Left cardiac atrium (tissue), 4 donors: ENCODE results near the gene PFN1. TPM values are rescaled to one million over a fixed set of nuclear protein-coding genes. Genes with fewer than 3 reads are reported as not detected.
"Not testable (repeated sequence)": the region's sequence is repeated elsewhere in the genome, so short reads cannot be mapped to it uniquely, and the experiment has no call there.

Source experiments
- ATAC-seq, 2 donors: fragments of 200-7000 bp; cut with Tn5 transposase; one replicate each; pipeline ENCODE4 v1.9.1; 2020; ENCODE audit warnings: mild to moderate bottlenecking in 2 of 2, moderate library complexity in 2 of 2
- DNase-seq: peaks from one replicate; pipeline ENCODE4 v3.0.0-alpha.2; 2020
- intact Hi-C, 2 donors: fragments of 100-400 bp; cut with DNase I; formaldehyde crosslinking; loops; one replicate each; pipeline versions ENCODE4 v1.14.1 to v1.15.1; 2022 to 2023
- total RNA-seq, 2 donors: library from RNA; stranded (reverse); fragmentation: NEBNext Ultra II Directional; extraction: Animal tissue kit (Norgen Biotek cat#: 25700); gene quantifications; one replicate each; pipeline ENCODE4 v1.2.1, GENCODE V29; 2021
- donor health status: DM: no; HTN: yes; CAD: no.
- donor health status: DM: no; HTN: yes; CAD: no; lungs with severe emphysema.
- donor health status: DM: yes; HTN: yes; CAD: no.
- donor health status: Dilated cardiomyopathy.

Gene PFN1
- total RNA-seq, 2 donors from 2014 or later = 254 to 303 TPM

DNA sequence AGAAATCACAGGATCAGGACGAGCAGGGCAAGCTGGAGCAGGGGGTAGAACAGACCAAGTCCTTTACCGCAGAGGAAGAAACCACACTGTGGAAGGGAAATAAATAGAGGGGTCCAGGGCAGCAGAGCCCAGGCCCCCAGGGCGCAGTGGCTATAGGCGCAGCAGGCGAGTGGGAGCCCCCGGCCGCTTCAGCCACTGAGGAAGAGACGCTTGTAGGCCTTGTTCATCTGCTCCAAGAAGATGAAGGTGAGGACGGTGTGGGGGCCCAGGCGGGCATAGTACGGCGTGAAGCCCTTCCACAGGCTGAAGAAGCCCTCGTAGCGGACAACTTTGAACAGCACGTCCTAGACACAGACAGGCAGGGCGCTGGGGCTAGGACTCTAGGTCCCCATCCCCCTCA is 10.8 kb downstream of the PFN1 start:
- intact Hi-C loops = no loop called here
- ATAC-seq = no peak
- no peak for DNase-seq

GRCh38 chr17:4936436-4936835 is 11.9 kb downstream of the PFN1 start:
- DNase-seq = no peak
- no peak for ATAC-seq
- intact Hi-C loops = no loop called here

DNA sequence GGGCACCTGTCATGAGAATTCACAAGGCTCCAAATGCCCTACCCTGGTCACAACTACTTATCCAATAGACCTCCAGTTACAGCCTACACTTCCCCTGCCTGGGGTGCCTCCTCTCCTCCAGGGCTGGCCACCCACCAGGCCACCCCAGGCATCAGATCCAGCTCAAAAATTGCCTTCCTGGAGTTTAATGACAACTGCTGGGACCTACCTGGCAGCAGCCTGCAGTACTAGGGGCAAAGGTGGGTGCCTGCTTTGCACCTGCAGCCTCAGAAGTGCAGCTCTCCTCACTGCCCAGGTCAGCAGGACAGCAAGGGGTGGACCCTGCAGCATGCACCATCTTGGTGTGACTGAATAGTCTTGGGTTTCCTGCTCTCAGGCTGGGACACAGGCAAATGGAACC is 12.7 kb downstream of the PFN1 start:
- intact Hi-C loops = no loop called here
- DNase-seq (no peak), ATAC-seq (no peak)

DNA sequence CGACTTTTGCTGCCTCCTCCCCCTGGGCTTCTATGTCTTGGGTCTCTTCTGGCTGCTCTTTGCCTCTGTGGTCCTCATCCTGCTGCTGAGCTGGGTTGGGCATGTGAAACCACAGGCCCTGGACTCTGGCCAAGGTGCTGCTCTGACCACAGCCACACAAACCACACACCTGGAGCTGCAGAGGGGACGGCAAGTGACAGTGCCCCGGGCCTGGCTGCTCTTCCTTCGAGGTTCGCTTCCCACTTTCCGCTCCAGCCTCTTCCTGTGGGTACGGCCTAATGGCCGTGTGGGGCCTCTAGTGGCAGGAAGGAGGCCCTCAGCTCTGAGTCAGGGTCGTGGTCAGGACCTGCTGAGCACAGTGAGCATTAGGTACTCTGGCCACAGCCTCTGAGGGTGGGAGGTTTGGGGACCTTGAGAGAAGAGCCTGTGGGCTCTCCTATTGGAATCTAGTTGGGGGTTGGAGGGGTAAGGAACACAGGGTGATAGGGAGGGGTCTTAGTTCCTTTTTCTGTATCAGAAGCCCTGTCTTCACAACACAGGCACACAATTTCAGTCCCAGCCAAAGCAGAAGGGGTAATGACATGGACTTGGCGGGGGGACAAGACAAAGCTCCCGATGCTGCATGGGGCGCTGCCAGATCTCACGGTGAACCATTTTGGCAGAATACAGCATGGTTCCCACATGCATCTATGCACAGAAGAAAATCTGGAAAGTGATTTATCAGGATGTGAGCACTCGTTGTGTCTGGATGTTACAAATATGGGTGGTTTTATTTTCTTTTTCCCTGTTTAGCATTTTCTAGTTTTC is 14.0 kb downstream of the PFN1 start:
- intact Hi-C loops = no loop called here
- ATAC-seq = peak; percentile 38 to 55
- DNase-seq = no peak

DNA sequence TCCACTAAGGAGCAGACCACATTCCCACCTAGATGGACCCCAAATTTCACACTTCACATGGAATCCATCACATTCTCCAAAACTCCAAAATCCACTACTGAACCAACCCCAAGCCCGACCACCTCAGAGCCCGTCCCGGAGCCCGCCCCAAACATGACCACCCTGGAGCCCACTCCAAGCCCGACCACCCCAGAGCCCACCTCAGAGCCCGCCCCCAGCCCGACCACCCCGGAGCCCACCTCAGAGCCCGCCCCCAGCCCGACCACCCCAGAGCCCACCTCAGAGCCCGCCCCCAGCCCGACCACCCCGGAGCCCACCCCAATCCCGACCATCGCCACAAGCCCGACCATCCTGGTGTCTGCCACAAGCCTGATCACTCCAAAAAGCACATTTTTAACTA is 14.7 kb downstream of the PFN1 start:
- ATAC-seq (no peak), DNase-seq (no peak)
- intact Hi-C loops = no loop called here

DNA sequence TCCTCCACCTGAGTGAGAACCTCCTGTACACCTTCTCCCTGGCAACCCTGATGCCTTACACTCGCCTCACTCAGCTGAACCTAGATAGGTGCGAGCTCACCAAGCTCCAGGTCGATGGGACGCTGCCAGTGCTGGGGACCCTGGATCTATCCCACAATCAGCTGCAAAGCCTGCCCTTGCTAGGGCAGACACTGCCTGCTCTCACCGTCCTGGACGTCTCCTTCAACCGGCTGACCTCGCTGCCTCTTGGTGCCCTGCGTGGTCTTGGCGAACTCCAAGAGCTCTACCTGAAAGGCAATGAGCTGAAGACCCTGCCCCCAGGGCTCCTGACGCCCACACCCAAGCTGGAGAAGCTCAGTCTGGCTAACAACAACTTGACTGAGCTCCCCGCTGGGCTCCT is 15.6 kb downstream of the PFN1 start:
- DNase-seq = no peak
- no peak for ATAC-seq
- intact Hi-C loops = no loop called here

DNA sequence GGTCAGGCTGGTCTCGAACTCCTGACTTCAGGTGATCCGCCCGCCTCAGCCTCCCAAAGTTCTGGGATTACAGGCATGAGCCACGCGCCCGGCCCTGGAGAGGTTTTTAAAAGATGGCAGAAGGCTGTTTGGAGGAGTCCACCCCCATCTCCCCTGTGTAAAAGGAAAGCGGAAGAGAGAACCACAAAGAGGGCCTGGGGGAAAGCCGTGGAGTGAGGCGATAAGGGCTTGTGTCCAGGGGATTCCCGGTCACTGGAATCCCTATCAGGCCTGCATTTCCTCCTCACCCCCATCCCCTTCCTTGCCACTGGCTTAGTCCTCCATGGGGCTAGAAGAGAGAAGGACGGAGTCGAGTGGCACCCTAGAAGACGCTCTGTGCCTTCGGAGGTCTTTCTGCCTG is 16.4 kb downstream of the PFN1 start, which contains the start of gene GP1BA:
GP1BA (plus strand) TSS at position 315 of the 400 bp plus-strand sequence. CDS start 328 bp downstream, outside the sequence.
- intact Hi-C loops = no loop called here
- no peak for DNase-seq
- ATAC-seq = no peak

- DNase-seq (no peak), ATAC-seq (no peak)
- intact Hi-C loops = no loop called here
Observed at GRCh38 chr17:4928881-4929280, 19.4 kb downstream of the PFN1 start.

GRCh38 chr17:4926577-4927335 is 21.6 kb downstream of the PFN1 start:
- DNase-seq, ATAC-seq, intact Hi-C loops: not testable (repeated sequence)

GRCh38 chr17:4921320-4921719 is 27.0 kb downstream of the PFN1 start:
- no peak for DNase-seq
- intact Hi-C loops = no loop called here
- ATAC-seq = no peak

DNA sequence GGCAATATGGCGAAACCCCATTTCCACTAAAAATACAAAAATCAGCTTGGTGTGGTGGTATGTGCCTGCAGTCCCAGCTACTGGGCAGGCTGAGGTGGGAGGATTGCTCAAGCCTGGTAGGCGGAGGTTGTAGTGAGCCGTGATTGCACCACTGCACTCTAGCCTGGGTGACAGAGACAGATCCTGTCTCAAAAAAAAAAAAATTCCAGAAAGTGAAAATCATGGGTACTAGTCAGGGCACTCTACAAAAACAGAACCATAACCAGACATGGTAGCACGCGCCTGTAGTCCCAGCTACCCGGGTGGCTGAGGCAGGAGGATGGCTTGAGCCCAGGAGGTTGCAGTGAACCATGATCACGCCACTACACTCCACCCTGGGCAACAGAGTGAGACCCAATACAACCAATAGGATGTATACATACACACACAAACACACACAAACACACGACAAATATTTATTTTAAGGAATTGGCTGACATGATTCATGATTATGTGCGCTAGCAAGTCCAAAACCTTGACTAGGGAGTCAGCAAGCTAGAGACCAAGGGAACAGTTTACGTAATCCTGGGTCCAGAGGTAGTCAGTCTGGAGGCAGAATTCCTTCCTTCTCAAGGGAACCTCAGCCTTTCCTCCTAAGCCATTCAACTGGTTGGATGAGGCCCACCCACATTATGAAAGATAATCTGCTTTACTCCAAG is 27.8 kb downstream of the PFN1 start:
- ATAC-seq (peak; percentile 12 to 30), DNase-seq (no peak)

DNA sequence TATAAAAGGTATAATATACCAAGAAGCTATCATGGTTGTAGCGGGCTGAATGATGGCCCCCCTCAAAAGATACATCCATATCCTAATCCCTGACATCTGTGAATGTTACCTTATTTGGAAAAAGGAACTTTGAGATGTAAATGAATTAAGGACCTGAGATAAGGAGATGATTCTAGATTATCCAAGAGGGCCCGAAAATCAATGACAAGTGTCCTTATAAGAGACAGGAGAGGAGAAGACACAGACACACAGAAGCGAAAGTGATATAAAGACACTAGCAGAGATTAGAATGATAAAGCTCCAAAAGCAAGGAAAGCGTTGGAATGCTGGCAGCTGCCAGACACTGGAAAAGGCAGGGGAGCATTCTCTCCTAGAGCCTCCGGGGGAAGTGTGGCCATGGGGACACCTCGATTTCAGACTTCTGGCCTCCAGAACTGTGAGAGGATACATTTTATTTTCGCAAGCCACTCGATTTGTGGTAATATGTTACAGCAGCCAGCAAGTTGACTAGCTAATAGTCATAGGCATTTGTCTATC is 28.8 kb downstream of the PFN1 start:
- intact Hi-C loops = loop anchor here in 1 of 2 donors (10.0 kb wide), 1 partner anchor 145 kb away; no protein-coding TSS in a partner anchor
- DNase-seq (no peak), ATAC-seq (no peak)

More for the DNA sequence above, 27.8 kb downstream of the PFN1 start:
- intact Hi-C loops = no loop called here

DNA sequence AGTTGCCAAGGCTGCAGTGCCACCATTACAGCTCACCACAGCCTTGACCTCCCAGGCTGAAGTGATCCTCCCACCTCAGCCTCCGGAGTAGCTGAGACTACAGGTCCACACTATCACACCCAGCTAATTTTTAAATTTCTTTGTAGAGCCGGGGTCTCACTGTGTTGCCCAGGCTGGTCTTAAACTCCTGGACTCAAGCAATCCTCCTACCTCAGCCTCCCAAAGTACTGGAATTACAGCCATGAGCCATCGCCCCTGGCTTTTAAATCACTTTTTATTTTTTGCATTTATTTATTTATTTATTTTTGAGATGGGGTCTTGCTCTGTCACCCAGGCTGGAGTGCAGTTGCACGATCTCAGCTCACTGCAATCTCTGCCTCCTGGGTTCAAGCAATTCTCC is 33.8 kb downstream of the PFN1 start:
- DNase-seq, ATAC-seq: not testable (repeated sequence)
- intact Hi-C loops = loop anchor here in 1 of 2 donors (10.0 kb wide), 1 partner anchor 150 kb away; no protein-coding TSS in a partner anchor

- ATAC-seq = no peak
- intact Hi-C loops = loop anchor here in 1 of 2 donors (10.0 kb wide), 1 partner anchor 151 kb away; no protein-coding TSS in a partner anchor
- no peak for DNase-seq
Observed at GRCh38 chr17:4913994-4914393, 34.3 kb downstream of the PFN1 start.

- DNase-seq = peak; percentile 93
- ATAC-seq = peak; percentile 96 to 98
- intact Hi-C loops = loop anchor here (1.0 to 10.0 kb wide), 3 partner anchors 76 to 153 kb away; partner anchors contain the start of gene CAMTA2 (in 2 of the 2)
Observed at GRCh38 chr17:4908711-4909496, 39.4 kb downstream of the PFN1 start.

DNA sequence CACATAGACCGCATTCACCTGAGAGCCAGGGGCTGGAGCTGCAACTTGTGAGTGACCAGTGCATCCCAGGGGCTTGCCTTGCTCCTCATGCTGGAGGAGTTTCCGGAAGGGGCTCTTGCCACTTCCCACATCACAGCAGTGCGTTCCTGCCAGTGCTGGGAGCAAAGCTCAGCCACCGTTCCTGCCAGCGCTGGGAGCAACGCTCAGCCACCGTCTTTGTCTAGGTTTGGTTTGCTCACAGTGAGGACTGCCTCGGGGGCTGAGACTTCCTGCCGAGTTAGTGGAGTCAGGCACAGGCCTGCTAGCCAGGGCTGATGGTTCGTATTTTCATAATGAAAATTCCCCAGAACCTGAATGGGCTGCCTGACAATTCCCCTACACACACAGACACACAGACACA is 40.0 kb downstream of the PFN1 start:
- intact Hi-C loops = loop anchor here (5.0 to 10.0 kb wide), 2 partner anchors 76 to 79 kb away; partner anchors contain the start of gene CAMTA2 (in 2 of the 2)
- DNase-seq (no peak), ATAC-seq (peak; percentile 18 to 25)

DNA sequence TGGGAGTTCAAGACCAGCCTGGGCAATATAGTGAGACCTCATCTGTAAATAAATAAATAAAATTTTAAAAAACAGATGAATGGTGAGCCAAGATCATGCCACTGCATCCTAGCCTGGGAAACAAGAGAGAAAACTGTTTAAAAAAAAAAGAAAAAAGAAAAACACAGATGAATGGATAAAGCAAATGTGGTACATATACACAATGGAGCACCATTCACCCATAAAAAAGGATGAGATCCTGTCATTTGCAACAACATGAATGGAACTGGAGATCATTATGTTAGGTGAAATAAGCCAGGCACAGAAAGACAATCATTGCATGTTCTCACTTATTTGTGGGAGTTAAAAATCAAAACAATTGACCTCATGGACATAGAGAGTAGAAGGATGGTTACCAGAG is 41.7 kb downstream of the PFN1 start:
- not testable (repeated sequence) for ATAC-seq, DNase-seq
- intact Hi-C loops = loop anchor here (5.0 to 10.0 kb wide), 2 partner anchors 78 to 81 kb away; partner anchors contain the start of gene CAMTA2 (in 2 of the 2)
